Tibial artery (tissue), 4 donors: Measurements from ENCODE around the gene SFMBT1.

Experiments
- DNase-seq, 2 donors: peaks; one replicate each; pipeline ENCODE4 v3.0.0-alpha.2; 2019
- H3K27ac ChIP-seq, 2 donors: fragments of 200-600 bp; sonication (generic) in 1 of 2; 1 replicate in 1 of 2; 2 replicates in 1 of 2; pipeline ENCODE4 v1.5.1; 2018 to 2019; ENCODE audit warnings: mild to moderate bottlenecking in 1 of 2
- H3K27me3 ChIP-seq, 2 donors: fragments of 200-600 bp; sonication (generic) in 1 of 2; one replicate each; pipeline versions ENCODE4 v1.5.1 to v1.6.0; 2016 to 2019
- H3K36me3 ChIP-seq, 3 donors: fragments of 200-600 bp; sonication (generic) in 2 of 3; one replicate each; pipeline ENCODE4 v1.5.1; 2016 to 2019; ENCODE audit warnings: mild to moderate bottlenecking in 2 of 3
- H3K4me1 ChIP-seq, 4 donors: fragments of 200-600 bp; sonication (generic) in 2 of 4; 1 replicate in 3 of 4; 2 replicates in 1 of 4; pipeline ENCODE4 v1.5.1; 2016 to 2019
- H3K4me3 ChIP-seq, 2 donors: fragments of 200-600 bp; sonication (generic) in 1 of 2; 1 replicate in 1 of 2; 2 replicates in 1 of 2; pipeline ENCODE4 v1.5.1; 2018 to 2019; ENCODE audit warnings: mild to moderate bottlenecking in 2 of 2
- H3K9me3 ChIP-seq, 3 donors: fragments of 200-600 bp; sonication (generic) in 1 of 3; one replicate each; pipeline ENCODE4 v1.5.1; 2016 to 2019
- CTCF ChIP-seq, 2 experiments: fragments of 200-600 bp in 1 of 2; fragments of 450-650 bp in 1 of 2; IDR thresholded peaks; one replicate each; pipeline ENCODE4 v1.5.1; 2017 to 2019; ENCODE audit warnings: antibody characterized with exemption in 2 of 2, mild to moderate bottlenecking in 1 of 2, moderate library complexity in 1 of 2
- intact Hi-C: fragments of 100-400 bp; cut with DNase I; formaldehyde crosslinking; loops from one replicate; pipeline ENCODE4 v1.15.0; 2023; ENCODE audit warnings: low total_unique reads

The SFMBT1 gene

DNA sequence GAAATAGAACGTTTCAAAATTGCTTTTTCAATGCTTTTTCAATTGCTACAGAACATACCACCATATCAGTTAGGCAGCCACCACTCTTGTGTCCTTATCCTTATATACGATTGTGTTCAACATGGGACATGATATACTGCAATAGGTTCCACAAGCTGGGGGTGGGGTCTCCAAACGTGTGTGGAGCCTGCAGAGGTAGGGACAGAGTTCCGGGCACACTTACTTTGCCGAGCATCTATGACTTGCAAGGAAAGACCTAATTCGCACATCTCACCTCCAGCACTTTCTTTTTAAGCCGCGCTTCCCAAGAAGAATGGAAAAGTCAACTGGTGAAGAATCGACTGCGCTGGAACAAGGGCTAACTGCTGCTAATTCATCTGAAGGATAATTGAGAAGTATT is 39.6 kb upstream of the SFMBT1 start:
- intact Hi-C loops: no loop called here
- no peak overlapping the region for H3K27ac ChIP-seq
- H3K27me3 ChIP-seq: no peaks in the 10 kb centered on the region
- no peaks in the 10 kb centered on the region for H3K9me3 ChIP-seq
- H3K4me1 ChIP-seq: peaks cover 0 to 8% (median 4%) of the 10 kb centered on the region in 4 donors
- H3K36me3 ChIP-seq: peaks cover 3 to 33% (median 25%) of the 10 kb centered on the region in 3 donors
- no peak for TF ChIP-seq CTCF (IDR thresholded peaks at IDR 0.05)
- peak in 1 of 2 donors; percentile 28 for DNase-seq
- H3K4me3 ChIP-seq: no peak overlapping the region

- peak in 1 of 2 donors; percentile 29 for DNase-seq
- Histone ChIP-seq H3K9me3 (no peaks in the 10 kb centered on the region), H3K36me3 (peaks cover 0 to 23% (median 15%) of the 10 kb centered on the region in 3 donors), H3K4me1 (peaks cover 0 to 8% (median 2%) of the 10 kb centered on the region in 4 donors), H3K27me3 (no peaks in the 10 kb centered on the region), H3K27ac (no peak overlapping the region), H3K4me3 (no peak overlapping the region)
- intact Hi-C loops: no loop called here
- TF ChIP-seq CTCF (IDR thresholded peaks at IDR 0.05): no peak
Measured at GRCh38 chr3:53084310-53085001, 38.6 kb upstream of the SFMBT1 start.

- no peak for TF ChIP-seq CTCF (IDR thresholded peaks at IDR 0.05)
- Histone ChIP-seq H3K27me3 (no peaks in the 10 kb centered on the region), H3K9me3 (no peaks in the 10 kb centered on the region), H3K4me1 (peaks cover 0 to 8% (median 2%) of the 10 kb centered on the region in 4 donors), H3K36me3 (peaks cover 0 to 25% (median 11%) of the 10 kb centered on the region in 3 donors), H3K4me3 (no peak overlapping the region), H3K27ac (no peak overlapping the region)
- no peak for DNase-seq
- intact Hi-C loops: no loop called here
Measured at GRCh38 chr3:53083949-53084309, 38.1 kb upstream of the SFMBT1 start.

GRCh38 chr3:53083521-53083920 is 37.6 kb upstream of the SFMBT1 start:
- H3K36me3 ChIP-seq: peaks cover 0 to 26% (median 9%) of the 10 kb centered on the region in 3 donors
- H3K9me3 ChIP-seq: no peaks in the 10 kb centered on the region
- intact Hi-C loops: no loop called here
- no peaks in the 10 kb centered on the region for H3K27me3 ChIP-seq
- no peak for TF ChIP-seq CTCF (IDR thresholded peaks at IDR 0.05)
- peaks cover 0 to 8% (median 2%) of the 10 kb centered on the region in 4 donors for H3K4me1 ChIP-seq
- no peak for DNase-seq
- H3K27ac ChIP-seq: no peak overlapping the region
- no peak overlapping the region for H3K4me3 ChIP-seq

GRCh38 chr3:53082736-53083135 is 36.9 kb upstream of the SFMBT1 start:
- no peak overlapping the region for H3K4me3 ChIP-seq
- H3K9me3 ChIP-seq: no peaks in the 10 kb centered on the region
- no peaks in the 10 kb centered on the region for H3K27me3 ChIP-seq
- no peak overlapping the region for H3K27ac ChIP-seq
- H3K4me1 ChIP-seq: peaks cover 0 to 8% (median 2%) of the 10 kb centered on the region in 4 donors
- intact Hi-C loops: no loop called here
- no peak for TF ChIP-seq CTCF (IDR thresholded peaks at IDR 0.05)
- peaks cover 0 to 30% (median 12%) of the 10 kb centered on the region in 3 donors for H3K36me3 ChIP-seq
- no peak for DNase-seq
